HK-2 (cell line): ENCODE measurements around the gene CYP4B1.
"Not testable (repeated sequence)": the region's sequence is repeated elsewhere in the genome, so short reads cannot be mapped to it uniquely, and the experiment has no call there.

Source experiments
- DNase-seq: peaks from one replicate; pipeline ENCODE4 v3.0.0-alpha.2; 2018; ENCODE audit not compliant: unreplicated experiment

Gene CYP4B1

DNA sequence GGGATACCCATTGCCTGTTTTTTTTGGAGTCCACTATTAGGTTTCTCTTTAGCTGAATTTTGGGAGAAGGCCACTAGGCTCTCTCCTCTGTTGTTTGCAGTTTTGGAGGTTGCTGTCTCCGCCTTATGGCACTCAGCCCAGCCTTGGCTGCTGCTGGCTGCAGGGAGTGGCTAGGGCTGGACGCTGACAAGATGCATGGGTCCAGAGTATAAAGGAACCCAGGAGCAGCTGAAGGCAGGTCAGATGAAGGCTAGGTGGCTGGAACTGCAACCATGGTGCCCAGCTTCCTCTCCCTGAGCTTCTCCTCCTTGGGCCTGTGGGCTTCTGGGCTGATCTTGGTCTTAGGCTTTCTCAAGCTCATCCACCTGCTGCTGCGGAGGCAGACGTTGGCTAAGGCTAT is at the start of gene CYP4B1:
TSS of gene CYP4B1 (plus strand) at position 237 of the 400 bp plus-strand sequence. CDS start at position 273, 36 bp downstream.
- DNase-seq: no peak

DNA sequence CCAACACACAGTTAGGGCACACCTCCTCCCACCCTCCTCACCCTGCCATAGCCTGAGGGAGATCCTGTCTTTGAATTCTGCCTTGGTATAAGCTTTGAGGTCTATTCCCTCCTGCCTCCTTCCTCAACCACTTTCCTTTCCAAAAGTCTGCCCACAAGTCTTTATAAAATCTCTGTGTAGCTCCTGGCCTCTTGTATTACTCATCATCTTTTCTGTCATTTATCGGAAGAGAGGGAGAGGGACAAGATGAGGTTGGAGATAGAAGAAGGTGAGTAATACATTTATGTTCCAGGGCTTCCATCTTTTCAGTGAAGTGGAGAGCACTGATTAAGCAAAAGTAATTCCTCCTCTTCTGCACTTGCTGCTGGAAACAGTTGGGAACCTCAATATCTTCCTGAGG is 49.4 kb upstream of the CYP4B1 start:
- no peak for DNase-seq

GRCh38 chr1:46749921-46750404 is 48.9 kb upstream of the CYP4B1 start:
- no peak for DNase-seq

DNA sequence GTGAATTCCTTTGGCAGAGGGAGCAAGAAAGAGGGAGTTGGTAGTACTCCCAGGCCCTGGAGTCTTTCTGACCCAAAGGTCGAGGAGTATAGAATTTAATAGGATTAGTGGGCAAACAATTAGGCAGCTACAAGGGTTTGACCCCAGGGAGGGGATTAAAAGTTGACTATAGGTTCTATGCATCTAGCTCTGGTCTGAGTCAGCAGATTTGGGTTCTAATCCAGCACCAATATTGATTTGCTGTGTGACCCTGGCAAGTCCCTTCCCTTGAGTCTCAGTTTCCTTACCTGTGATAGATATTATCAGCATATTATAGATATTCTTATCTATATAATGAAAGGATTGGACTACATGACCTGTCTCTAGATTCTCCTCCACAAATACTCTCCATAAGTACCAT is 44.9 kb upstream of the CYP4B1 start:
- no peak for DNase-seq

- not testable (repeated sequence) for DNase-seq
Observed at GRCh38 chr1:46754707-46755106, 44.1 kb upstream of the CYP4B1 start.

DNA sequence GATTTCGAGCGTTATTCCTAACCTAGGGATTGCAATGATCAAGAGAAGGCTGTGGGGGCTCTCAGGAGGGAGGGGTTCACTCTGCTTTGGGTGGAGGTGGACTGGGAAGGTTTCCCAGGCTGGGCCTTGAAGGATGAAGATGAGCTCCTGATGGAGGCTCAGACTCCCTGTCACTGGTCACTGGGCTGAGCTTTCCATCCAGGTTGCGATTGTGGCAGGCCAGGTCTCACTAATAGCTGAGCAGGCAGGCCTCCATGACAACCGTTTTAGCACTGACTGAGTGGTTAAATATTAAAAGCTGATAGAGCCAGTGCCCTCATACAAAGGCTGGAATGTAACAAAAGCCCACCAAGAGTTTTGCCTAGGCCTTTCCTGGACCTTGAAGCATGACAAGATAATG is 43.7 kb upstream of the CYP4B1 start:
- DNase-seq: peak; percentile 6

GRCh38 chr1:46757247-46757955 is 41.4 kb upstream of the CYP4B1 start:
- no peak for DNase-seq

- no peak for DNase-seq
Observed at GRCh38 chr1:46757956-46758528, 40.8 kb upstream of the CYP4B1 start.

- no peak for DNase-seq
Observed at GRCh38 chr1:46760558-46761166, 38.2 kb upstream of the CYP4B1 start.

DNA sequence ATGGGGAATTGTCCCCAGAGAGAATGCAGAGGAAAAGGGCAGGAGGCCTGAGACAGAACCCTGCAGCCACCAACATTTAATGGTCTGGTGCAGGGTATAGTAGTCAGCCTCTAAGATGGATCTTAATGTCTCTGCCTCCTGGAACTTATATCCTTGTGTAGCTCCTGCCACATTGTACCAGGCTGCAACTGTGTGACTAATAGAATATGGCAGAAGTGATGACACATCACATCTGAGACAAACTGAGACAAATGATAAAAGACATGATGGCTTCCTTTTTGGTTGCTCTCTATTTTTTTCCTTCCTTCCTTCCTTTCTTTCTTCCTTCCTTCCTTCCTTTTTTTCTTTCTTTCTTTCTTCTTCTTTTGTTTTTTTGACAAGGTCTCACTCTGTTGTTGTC is 37.1 kb upstream of the CYP4B1 start:
- DNase-seq: no peak

GRCh38 chr1:46764402-46764801 is 34.4 kb upstream of the CYP4B1 start:
- DNase-seq: no peak

DNA sequence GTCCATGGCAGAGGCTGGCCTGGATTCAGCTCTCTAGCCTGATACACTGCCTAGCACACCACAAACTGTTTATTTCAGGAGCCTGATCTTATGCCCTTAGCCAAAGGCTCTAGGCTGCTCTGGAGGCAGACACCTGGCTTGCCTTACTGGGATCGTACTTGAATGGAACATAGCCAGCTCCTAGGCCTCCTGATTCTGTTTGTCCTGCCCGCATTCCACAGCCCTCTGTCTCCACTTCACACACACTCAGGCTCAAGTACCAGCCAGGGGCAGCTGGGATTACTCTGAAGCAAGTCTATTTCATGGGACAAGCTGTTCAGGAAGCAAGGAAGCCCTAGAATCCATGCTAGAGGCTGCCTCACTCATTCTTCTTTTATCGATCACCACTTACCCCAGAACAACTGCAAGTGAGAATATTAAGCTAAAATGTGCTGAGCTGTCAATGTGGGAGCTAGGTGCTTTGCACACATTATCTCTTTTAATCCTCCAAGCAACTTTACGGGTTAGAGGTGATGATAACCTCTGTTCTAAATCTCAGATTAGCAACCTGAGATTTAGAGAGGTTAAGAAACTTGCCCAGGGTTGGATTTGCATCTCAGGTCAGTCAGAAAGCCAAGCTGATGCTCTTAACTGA is 31.1 kb upstream of the CYP4B1 start:
- no peak for DNase-seq

DNA sequence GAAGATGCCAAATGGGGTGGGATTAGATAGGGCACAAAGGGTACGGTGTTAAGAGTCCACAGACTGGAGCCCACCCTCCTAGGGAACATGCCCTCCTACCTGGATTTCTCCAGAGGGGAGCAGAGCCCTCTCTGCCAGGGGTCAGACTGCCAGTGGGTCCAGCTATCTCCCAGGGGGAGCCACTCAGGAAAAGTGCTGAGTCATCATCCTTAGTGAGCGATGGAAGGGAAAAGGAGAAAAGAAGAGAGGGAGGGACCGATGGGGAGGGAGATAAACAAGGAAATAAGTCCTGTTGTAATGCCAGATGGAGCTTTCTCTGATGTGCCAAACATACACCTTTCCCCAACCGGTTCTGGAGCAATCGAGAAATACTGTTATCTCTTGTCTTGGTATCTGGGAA is 30.4 kb upstream of the CYP4B1 start:
- no peak for DNase-seq

DNA sequence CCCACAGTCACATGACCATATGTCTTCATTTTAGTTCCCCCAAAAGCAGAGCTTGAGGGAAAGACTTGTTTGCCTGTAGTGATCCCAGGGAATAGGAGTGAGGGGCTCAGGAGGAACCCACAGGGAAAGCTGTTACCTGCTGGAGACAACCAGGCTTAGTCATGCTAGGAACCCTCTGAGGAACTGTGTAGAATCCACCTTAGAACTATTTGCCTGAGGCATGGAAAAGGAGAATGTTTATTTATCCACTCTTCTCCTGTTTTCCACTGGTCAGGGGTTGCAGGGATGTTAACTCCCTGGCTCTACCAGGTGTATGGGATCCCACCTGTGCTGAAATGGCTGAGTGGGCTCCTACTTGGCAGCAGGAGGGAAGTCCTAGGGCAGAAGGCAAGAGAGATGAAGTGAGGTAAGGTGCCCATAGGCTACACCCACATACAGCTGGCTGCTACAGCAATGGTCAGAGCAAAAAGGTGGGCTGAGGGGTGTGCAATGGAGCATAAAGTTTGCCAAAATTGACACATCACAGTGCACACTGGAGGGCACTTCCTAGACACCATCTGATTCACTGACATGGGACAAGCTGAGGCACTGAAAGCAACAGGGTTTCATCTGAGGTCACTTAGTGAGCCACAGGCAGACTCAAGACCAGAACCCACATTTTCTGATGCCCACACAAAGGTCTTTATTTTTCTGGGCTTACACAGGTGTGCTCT is 29.7 kb upstream of the CYP4B1 start:
- no peak for DNase-seq

DNA sequence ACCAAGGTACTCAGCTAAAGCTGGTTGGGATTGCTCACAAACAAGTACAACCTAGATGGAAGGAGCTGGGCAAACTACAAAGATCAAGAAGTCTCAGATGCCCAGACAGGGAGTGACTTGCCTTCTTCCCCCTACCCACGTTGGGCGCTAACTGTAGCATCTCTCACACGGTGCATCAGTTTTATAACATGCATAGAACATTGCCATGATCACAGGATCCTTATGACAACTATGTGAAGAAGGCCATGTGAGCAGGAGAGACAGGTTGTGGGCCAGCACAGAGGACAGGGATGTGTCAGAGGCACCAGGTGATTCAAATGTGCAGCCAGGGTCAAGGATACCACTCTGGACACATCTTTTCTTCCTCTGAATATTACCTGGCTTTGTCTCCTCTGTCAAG is 28.3 kb upstream of the CYP4B1 start:
- DNase-seq: no peak

DNA sequence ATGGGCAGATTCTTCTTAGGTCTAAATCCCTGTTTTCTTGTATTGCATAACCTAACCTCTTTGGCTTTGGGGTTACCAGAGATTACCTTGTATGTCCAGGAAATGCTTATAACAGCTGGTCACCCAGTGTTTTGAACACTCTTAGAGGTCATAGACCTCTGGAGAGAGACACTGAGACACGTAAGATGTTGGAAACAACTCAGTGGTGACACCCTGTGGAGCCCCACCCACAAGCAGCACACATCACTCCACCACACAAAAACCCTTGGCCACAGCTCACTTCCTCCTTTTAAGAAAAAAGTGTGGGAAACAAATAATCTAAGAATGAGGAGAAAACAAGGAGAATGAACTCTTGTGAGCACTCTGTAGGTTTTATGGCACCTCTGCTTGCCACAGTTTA is 26.3 kb upstream of the CYP4B1 start:
- no peak for DNase-seq

GRCh38 chr1:46774297-46774696 is 24.5 kb upstream of the CYP4B1 start:
- no peak for DNase-seq

DNA sequence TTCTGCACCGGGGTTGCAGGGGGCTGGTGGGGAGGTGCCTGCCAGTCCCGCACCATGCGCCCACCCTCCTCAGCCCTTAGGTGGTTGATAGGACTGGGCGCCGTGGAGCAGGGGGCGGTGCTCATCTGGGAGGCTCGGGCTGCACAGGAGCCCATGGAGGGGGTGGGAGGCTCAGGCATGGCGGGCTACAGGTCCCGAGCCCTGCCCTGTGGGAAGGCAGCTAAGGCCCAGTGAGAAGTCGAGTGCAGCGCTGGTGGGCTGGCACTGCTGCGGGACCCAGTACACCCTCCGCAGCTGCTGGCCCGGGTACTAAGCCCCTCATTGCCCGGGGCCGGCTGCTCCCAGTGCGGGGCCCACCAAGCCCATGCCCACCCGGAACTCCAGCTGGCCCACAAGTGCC is 20.4 kb upstream of the CYP4B1 start:
- DNase-seq: not testable (repeated sequence)

DNA sequence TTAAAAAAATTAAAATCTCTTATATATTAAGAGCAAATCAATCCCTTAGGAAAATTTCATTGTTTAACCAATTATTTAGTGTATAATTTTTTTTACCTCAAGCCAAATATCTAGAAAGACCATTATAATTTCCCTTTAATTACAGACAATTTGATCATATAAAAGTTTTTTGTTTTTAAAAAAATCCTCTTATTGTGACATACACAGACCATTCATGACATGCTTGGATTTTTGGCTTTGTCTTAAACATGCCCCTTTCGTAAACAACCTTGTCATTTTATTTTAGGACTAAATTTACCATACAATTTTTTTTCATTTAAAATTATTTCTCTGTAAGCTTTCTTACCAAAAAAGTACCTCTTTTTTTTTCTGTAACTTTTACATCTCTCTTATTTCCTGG is 14.2 kb upstream of the CYP4B1 start:
- no peak for DNase-seq

DNA sequence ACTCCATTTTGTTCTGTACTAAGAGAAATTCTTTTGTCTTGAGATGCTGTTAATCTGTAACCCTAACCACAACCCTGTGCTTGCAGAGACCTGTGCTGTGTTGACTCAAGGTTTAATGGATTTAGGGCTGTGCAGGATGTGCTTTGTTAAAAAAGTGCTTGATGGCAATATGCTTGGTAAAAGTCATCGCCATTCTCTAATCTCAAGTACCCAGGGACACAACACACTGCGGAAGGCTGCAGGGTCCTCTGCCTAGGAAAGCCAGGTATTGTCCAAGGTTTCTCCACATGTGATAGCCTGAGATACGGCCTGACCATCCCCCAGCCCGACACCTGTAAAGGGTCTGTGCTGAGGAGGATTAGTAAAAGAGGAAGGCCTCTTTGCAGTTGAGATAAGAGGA is 10.2 kb upstream of the CYP4B1 start:
- peak; percentile 8 for DNase-seq

DNA sequence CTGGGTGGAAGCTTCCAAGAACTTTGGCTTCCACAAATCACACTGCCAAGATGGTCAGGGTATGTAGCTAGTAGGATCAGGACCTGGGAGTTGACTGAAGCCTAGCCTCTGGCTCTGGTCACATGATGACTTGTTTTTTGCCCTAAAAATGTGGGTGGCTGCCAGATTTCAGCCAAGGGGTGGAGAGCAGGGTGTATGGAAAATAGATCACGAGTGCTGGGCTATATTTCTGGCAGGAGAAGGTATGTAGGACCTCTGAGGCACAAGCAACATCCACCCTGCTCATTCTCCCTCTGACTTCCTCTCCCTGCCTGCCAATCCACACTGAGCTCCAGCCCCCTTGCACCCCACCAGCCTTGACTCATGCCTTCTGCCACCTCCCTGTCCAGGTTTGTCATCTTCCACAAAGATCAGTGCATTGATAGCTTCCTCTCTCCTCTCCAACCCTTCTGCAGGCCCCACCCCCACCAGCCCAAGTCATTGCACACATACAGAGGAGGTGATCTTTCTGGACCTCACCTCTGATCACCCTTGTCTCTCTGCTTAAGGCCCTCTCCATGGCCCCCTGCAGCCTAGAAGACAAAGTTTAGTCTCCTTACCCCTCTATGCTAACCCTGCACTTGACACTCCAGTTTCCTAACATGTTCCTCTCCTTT is 8.3 kb upstream of the CYP4B1 start:
- no peak for DNase-seq

DNA sequence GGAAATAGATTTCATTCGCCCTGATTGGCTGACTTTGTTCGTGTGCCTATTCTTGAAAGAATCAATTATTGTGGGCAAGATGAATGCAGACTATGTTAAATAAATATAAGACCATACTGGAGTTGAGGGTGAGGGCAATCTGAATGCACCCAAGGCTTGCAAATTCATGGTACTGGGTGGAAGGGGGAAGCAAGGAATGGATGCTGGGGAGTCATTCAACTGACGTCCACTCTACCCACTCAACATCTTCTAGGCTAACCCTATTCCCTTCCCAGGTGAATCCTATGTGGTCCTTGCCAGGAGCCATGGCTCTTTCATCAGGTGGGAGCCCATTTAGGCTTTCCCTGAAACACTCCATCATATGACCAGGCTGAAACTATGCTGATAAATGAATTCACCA is 5.7 kb upstream of the CYP4B1 start:
- DNase-seq: no peak
